ENCODE data around the gene KLHL25.

Gene KLHL25

DNA sequence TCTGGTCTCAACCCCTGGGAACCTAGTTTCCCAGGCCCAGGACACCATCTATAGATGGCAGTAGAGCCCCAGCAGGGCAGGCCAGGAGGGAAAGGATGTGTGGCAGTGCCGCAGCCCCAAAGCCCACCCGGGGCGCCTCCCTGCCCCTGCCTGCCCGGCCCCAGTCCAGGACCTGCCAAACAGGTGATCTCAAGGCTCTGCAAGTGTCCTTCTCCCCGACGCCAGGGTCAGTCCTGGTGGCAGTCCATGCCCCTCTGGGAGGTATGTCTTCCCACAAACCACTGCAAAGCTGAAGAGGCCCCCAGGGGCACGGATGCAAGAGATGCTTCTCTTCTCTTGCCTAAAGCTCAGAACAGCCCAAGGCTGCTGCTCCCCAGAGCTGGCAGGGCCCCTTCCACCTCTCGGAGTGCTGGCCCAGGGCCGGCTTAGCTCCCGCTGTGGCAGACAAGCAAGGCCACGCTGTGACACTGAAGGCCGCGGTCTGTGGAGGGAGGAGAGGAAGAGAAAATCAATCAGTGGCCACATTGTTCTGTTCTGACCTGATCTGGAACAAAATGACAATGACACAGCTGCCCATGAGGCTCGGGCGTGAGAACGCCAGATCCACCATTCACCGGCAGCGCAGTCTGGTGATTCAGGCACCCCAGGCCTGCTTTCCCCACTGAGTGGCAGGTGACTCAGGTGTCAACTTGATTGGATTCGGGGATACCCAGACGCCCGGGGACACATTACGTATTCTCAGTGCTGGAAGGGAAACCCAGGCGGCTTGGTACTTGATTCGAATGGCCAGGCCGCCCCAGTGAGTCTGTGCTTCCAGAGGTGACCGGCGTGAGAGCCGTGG, 34.0 kb downstream of the KLHL25 start:
- no peak for DNase-seq

GRCh38 chr15:85760049-85760448, 34.7 kb downstream of the KLHL25 start:
- DNase-seq: no peak

- DNase-seq: no peak
These were observed 35.3 kb downstream of the KLHL25 start for GRCh38 chr15:85759376-85759775.

DNA sequence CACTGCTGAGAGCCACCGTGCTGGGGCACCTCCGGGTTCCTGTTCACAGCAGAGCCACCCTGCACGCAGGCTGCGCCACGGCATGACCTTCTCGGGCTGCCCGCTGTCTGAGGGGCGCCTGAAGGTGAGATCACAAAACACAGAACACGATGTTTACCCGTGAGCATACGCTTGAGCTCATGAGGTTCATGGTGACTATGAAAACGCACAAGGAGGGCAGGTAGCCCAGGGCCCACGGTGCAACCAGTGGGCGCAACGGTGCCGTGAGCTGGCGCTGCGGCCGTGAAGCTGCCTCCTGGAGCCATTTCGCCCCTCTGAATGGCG, 36.1 kb downstream of the KLHL25 start:
- DNase-seq: no peak

DNA sequence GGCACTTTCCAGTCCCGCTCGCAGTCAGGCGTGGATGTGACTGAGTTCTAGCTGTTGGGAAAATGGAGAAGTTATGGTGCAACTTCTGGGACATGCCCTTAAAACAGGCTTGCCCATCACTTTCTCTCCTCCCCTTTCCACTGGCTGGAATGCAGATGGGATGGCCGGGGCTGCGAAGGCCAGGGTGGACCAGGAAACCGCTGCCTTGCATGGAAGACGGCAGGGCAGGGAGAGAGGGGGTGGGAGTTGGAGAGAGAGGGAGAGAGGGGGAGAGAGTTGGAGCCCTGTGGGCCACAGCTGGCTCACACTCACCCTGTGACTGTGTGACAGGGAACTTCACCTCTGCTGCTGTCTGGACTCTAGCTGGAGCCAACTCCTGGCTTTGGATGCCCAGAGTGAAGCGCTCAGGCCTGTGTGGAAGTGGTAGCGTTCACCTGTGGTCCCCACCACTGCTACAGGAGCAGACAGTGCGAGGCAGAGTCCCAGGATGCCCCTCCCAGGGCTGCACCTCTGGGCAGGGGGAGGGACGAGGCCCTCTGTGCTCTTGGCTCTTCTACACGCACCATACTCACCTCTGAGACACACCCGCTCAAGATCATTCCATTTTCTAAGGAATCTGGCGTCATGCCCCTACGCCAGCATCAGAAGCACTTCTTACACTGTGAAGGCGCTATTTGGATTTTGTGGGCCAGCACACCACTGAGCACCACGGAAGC, 36.6 kb downstream of the KLHL25 start:
- DNase-seq: no peak

DNA sequence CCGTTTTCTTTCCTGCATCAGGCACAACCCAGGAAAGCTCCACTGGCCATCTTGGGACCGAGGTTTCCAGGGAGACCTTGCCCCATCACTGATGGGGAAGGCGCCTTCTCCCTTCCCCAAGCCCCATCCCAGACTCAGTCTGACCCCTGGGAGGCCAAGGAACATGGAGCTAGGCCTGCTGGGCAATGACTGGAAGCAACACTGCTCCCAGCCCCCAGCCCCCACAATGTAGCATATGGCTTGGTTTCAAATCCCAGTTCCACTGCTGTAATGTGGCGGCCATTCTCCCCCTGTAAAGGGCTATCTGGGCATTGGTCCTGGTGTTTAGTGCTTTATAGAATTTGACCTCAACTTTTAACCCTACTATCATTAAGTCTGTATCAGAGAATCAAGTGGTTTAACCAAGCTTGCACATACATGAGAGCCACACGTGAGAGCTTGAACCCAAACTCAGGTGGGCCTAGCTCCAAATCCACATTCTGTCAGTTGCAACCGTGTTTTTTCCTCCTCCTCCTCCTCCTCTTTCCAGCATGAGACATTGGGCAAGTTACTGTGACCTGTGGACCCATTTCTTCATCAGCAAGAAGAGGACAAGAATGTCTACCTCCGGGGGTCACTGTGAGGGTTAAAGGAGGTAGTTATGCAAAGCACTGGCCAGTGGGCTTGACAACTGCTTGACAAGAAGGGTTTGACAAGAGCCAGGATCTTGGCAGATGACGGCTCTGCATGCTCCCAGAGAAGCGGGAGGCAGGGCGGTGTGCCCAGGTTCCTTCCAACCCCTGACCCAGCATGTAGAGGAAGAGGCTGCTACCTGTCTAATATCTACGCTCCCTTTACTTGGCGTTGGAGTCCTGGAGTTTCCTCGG, 37.4 kb downstream of the KLHL25 start:
- no peak for DNase-seq

GRCh38 chr15:85756411-85757072, 38.2 kb downstream of the KLHL25 start:
- DNase-seq: no peak

DNA sequence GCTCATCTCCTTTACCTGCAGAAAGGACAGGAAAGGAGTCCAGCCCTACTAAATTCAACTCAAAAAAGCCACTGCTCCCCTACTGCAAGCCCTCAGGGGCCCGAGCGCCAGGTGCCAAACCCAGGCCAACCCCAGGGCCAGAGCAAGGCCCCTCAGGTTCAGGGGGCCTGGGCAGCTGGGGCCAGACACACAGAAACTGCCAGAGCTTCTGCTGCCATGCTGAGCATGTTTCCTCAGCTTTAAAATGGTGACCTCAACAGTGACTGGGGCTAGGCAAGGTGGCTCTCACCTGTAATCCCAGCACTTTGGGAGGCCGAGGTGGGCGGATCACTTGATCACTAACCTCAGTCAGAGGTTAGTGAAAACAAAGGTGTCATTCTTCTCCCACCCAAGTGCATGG, 38.8 kb downstream of the KLHL25 start:
- no peak for DNase-seq

- no peak for DNase-seq
These were observed 39.3 kb downstream of the KLHL25 start for GRCh38 chr15:85755471-85755870.

GRCh38 chr15:85754989-85755388, 39.7 kb downstream of the KLHL25 start:
- no peak for DNase-seq

GRCh38 chr15:85753791-85754452, 40.8 kb downstream of the KLHL25 start:
- no peak for DNase-seq

- DNase-seq: no peak
These were observed 41.5 kb downstream of the KLHL25 start for GRCh38 chr15:85753261-85753660.

DNA sequence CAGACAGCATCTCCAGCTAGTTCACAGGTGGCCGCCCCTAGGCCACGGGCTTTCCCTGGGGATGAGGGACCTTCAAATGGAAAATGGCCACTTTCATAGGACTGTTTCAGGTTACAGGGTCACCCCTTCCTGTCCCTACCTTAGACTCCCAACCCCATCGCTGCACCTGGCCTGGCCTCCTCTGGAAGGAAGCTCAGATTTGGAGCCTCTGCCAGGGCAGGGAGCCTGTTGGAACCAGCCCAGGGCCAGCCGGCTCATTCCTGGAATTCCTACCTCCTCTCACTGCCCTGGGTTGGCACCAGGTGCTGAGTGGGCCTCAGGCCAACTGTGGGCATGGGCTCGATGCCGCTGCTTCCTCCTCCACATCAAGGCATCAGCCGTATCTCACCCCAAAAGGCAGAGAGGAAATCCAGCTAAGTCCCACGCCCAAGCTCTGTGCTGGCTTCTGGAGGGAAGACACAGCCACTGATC, 42.2 kb downstream of the KLHL25 start:
- no peak for DNase-seq

DNA sequence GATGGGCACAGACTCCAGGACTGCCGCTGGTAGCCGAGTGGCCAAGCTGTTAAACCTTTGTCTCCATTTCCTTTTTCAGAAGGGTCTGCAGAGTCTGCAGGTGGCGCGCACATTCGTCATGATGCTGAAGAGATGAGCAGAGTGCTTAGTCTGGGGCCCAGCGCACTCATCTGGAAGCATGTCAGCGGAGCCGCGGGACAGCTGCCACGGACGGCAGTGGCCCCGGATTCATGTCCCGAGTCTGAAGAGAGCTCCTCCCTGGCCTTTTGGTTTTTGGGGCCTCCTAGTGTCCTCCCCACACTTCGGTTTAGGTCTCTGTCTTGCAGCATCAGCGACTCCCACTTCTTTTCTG, 42.6 kb downstream of the KLHL25 start:
- no peak for DNase-seq

DNA sequence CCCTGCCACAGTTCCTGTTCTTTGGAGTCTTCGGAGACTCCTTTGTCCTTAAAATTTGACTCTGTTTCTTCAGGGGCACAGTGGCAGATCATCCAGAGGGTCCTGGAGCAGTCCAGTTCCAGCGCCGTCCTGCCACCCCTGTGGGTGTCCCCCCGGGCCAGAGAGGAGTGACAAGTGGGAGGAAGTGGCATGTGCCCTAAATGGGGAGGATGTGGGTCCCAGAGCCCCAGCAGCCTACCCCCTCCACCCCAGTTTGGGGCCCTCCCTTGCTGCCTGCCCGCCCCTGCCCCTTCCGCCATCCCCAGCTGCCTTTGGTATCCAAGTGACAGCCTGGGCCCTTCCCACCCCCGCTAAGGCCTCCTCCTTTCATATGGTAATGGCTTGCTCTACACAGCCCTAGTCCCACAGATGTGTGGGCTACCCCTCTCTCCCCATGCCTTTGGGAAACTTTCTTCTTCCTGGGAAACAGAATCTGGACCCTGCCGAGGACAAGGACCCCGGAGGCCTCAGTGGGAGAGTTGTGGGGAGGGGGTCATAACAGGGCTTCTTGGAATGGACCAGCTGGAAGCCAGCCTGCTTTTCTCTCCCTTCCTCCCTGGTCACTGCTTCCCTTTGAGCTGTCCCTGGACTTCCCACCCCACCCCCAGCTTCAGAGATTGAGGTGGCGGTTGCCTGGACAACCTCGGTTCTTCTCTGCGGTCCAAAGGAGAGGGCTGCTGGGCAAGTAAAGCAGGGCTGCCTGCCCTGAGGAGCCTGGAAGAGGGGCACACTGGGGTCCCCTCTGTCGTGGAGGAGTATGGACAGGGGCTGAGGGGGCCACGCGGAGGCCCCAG, 43.2 kb downstream of the KLHL25 start:
- no peak for DNase-seq

DNA sequence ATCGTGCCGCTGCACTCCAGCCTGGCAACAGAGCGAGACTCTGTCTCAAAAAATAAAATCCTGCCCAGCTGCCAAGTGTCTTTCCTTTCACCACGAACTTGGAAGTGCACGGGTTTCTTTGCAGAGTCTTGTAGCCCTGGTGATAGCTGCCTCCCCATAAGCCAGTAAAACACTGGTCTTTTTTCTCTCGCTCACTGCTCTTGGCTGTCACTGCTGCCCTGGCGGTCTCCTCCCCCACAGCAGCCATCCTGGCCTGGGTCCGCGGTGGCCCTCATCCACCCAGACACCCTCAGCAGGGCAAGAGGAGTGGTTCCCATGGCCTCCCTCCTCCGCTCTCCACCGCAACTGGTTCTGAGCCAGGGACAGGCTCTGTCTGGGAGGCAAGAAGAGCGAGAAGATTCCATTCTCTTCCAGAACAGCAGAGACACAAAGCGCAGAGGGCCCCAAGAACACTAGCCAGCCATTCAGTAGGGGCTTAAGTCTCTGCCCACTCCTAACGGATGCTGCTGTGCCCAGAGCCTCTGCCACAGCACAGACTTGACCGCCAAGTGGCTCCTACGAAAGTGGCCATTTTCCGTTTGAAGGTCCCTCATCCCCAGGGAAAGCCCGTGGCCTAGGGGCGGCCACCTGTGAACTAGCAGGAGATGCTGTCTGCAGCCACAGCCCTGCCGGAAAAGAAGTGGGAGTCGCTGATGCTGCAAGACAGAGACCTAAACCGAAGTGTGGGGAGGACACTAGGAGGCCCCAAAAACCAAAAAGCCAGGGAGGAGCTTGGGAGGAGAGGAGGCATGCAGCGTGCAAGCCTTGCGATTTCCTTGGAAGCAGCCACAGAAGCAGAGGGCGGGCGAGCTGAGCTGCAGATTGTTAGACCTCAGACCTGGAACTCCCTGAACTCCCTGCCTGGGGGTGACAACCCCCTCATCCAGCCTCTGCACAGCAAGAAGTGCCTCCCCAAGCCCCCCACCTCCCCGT, 44.1 kb downstream of the KLHL25 start:
- no peak for DNase-seq

DNA sequence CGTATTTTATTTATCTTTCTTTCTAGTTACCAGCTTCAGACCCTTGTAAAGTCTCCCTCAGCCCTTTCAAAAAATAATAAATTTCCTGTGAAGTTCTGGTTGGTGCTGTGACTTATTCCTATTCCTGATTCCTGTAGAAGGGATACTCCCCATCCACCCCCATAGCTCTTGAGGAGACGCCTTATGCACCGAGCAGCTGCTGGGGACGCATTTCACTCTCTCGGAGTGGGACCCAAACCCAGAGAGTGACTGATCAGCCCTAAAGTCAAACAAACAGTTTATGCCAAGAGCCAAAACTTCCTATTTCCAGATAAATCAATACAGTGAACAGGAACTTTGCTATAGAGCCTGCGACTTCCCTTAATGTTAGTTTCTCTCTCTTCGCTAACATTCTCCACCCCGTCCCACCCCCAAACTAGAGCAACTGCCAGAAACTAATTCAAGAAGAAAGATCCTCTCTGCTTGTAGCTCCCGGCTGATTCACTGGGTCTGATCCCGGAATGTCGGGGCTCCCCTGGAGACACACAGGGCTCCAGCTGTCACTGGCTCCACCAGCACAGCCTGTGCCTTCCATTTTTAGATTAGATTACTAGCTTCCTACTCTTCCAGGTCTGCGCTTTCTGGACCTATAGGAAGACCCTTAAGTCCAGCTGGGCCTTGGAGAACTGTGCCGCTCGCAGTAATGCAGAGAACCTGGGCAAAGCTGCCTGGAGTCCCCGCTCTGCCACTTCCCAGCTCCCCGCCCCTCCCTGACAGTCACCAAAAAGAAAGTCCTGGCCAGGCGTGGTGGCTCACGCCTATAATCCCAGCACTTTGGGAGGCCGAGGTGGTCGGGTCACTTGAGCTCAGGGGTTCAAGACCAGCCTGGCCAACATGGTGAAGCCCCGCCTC, 45.2 kb downstream of the KLHL25 start:
- DNase-seq: no peak

GRCh38 chr15:85748729-85749128, 46.0 kb downstream of the KLHL25 start:
- DNase-seq: no peak

DNA sequence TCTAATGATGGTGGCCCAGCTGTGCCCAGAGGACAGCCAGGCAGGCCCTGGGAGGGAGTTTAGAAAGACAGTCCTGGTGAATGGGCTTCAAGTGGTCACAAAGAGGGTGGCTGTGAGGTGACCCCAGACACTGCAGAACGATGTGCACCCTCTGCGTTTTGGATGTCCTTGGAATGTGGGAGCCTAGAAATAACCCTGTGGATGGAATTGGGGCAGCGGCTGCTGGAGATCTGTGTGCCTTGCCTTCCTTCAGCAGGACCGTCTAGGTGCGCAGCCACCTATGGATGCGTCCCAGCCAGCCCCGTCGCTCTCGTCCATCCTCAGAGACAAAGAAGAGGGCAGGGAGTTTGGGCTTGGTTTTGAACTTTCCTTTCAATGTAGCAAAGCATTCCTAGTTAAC, 46.5 kb downstream of the KLHL25 start:
- no peak for DNase-seq
